H1 (cell line): Measurements from ENCODE around the gene TASP1. TPM values are rescaled to one million over a fixed set of nuclear protein-coding genes. Genes with fewer than 3 reads are reported as not detected.

Experiments
- CTCF ChIA-PET: fragments of 300-600 bp; sonication (Branson Sonifier 250); formaldehyde crosslinking; loops from one replicate; lab custom pipeline; 2021; ENCODE audit not compliant: partially characterized antibody; lab: Charles Lee
- POLR2A ChIA-PET: fragments of 300-600 bp; sonication (Branson Sonifier 250); formaldehyde crosslinking; loops from one replicate; lab custom pipeline; 2021; ENCODE audit warnings: inconsistent platforms; ENCODE audit not compliant: partially characterized antibody; lab: Charles Lee
- DNase-seq, 2 experiments: peaks; one replicate each; pipeline versions ENCODE4 v3.0.0 to v3.0.0-alpha.2; 2010 to 2022; ENCODE audit warnings: low spot score in 2 of 2, low read depth in 1 of 2, mixed read lengths in 1 of 2
- FAIRE-seq: peaks from 2 replicates; lab custom pipeline; 2011; peaks lifted over from hg19 to GRCh38; lab: Jason Lieb, UNC
- H2AFZ ChIP-seq: 2 replicates; pipeline ENCODE4 v1.8.1; 2012; ENCODE audit warnings: low read length, inconsistent platforms
- H2AK5ac ChIP-seq: 2 replicates; pipeline ENCODE4 v1.6.1; 2013; ENCODE audit warnings: low read depth, low read length
- H2BK120ac ChIP-seq: replicated peaks from 2 replicates; pipeline ENCODE3; 2013; ENCODE audit warnings: low read depth, low read length, inconsistent platforms
- H2BK12ac ChIP-seq: 2 replicates; pipeline ENCODE4 v1.6.1; 2013; ENCODE audit warnings: low read depth, low read length
- H2BK15ac ChIP-seq: 2 replicates; pipeline ENCODE4 v1.6.1; 2013; ENCODE audit warnings: low read length
- H2BK20ac ChIP-seq: 2 replicates; pipeline ENCODE4 v1.6.1; 2013; ENCODE audit warnings: low read length
- H2BK5ac ChIP-seq: 2 replicates; pipeline ENCODE4 v1.6.1; 2013; ENCODE audit warnings: low read depth, low read length
- H3K14ac ChIP-seq: 2 replicates; pipeline ENCODE4 v1.6.1; 2013; ENCODE audit warnings: inconsistent platforms; ENCODE audit not compliant: insufficient read length
- H3K18ac ChIP-seq: 2 replicates; pipeline ENCODE4 v1.6.1; 2013; ENCODE audit warnings: low read length; ENCODE audit errors: extremely low read depth
- H3K23ac ChIP-seq: 2 replicates; pipeline ENCODE4 v1.6.1; 2013; ENCODE audit warnings: inconsistent platforms; ENCODE audit not compliant: insufficient read length
- H3K23me2 ChIP-seq: 2 replicates; pipeline ENCODE4 v1.6.1; 2013; ENCODE audit warnings: low read depth, low read length
- H3K27ac ChIP-seq: 2 replicates; pipeline ENCODE4 v1.6.1; 2011; ENCODE audit warnings: low read depth, low read length, inconsistent platforms
- H3K27me3 ChIP-seq, 4 experiments: replicated peaks in 1 of 4; 1 replicate in 1 of 4; 2 replicates in 3 of 4; pipeline versions ENCODE4 v1.6.1 to v1.8.1; 2011 to 2013; ENCODE audit warnings: low read length in 3 of 4, mild to moderate bottlenecking in 3 of 4, inconsistent platforms in 2 of 4, mixed read lengths in 2 of 4, moderate library complexity in 1 of 4; ENCODE audit not compliant: control insufficient read depth in 3 of 4, insufficient read depth in 3 of 4; ENCODE audit errors: extremely low read depth in 1 of 4
- H3K36me3 ChIP-seq, 4 experiments: 2 replicates each; pipeline versions ENCODE4 v1.6.1 to v1.8.1; 2011 to 2013; ENCODE audit warnings: mild to moderate bottlenecking in 4 of 4, low read length in 3 of 4, moderate library complexity in 2 of 4, control low read depth in 1 of 4, inconsistent platforms in 1 of 4; ENCODE audit not compliant: insufficient read depth in 4 of 4, control insufficient read depth in 2 of 4
- H3K4ac ChIP-seq: replicated peaks from 2 replicates; pipeline ENCODE3; 2013; ENCODE audit warnings: low read length, low read depth, mixed read lengths, inconsistent platforms; ENCODE audit not compliant: insufficient read length
- H3K4me1 ChIP-seq, 4 experiments: replicated peaks in 1 of 4; 1 replicate in 1 of 4; 2 replicates in 3 of 4; pipeline versions ENCODE4 v1.6.1 to v1.8.1; 2011 to 2013; ENCODE audit warnings: low read length in 3 of 4, inconsistent platforms in 2 of 4, mixed read lengths in 1 of 4; ENCODE audit not compliant: insufficient read depth in 4 of 4, control insufficient read depth in 3 of 4
- H3K4me2 ChIP-seq, 2 experiments: 2 replicates each; pipeline versions ENCODE4 v1.6.1 to v1.8.1; 2011 to 2013; ENCODE audit warnings: low read depth in 2 of 2, low read length in 2 of 2, control low read depth in 1 of 2, inconsistent platforms in 1 of 2, mild to moderate bottlenecking in 1 of 2; ENCODE audit not compliant: insufficient read depth in 1 of 2
- H3K4me3 ChIP-seq, 4 experiments: fragments of 200-600, 300-600 bp in 1 of 4; sonication (generic), shearing (Covaris generic), sonication (Bioruptor Twin) in 1 of 4; 2 replicates each; pipeline versions ENCODE4 v1.5.1 to v1.8.1; 2011 to 2016; ENCODE audit warnings: low read length in 4 of 4, low read depth in 3 of 4, control low read depth in 2 of 4, inconsistent platforms in 2 of 4, mild to moderate bottlenecking in 2 of 4, mixed read lengths in 1 of 4, moderate library complexity in 1 of 4; ENCODE audit not compliant: insufficient read depth in 2 of 4; ENCODE audit errors: extremely low read depth in 1 of 4
- H3K56ac ChIP-seq: replicated peaks from 2 replicates; pipeline ENCODE3; 2013; ENCODE audit warnings: low read depth, mild to moderate bottlenecking, mixed read lengths, low read length, inconsistent platforms; ENCODE audit not compliant: insufficient read length
- H3K79me1 ChIP-seq: 2 replicates; pipeline ENCODE4 v1.6.1; 2013; ENCODE audit warnings: low read depth, low read length, control low read depth
- H3K79me2 ChIP-seq, 2 experiments: 2 replicates each; pipeline versions ENCODE4 v1.6.1 to v1.8.1; 2012 to 2013; ENCODE audit warnings: low read length in 2 of 2, mild to moderate bottlenecking in 2 of 2, inconsistent platforms in 1 of 2; ENCODE audit not compliant: insufficient read depth in 2 of 2, control insufficient read depth in 1 of 2
- H3K9ac ChIP-seq, 4 experiments: replicated peaks in 1 of 4; 1 replicate in 1 of 4; 2 replicates in 3 of 4; pipeline versions ENCODE4 v1.6.1 to v1.8.1; 2011 to 2013; ENCODE audit warnings: low read depth in 3 of 4, low read length in 3 of 4, control low read depth in 2 of 4, mild to moderate bottlenecking in 2 of 4, moderate library complexity in 2 of 4, inconsistent platforms in 1 of 4; ENCODE audit errors: extremely low read depth in 1 of 4
- H3K9me3 ChIP-seq, 2 experiments: 2 replicates each; pipeline versions ENCODE4 v1.6.1 to v1.8.1; 2012 to 2013; ENCODE audit warnings: mild to moderate bottlenecking in 2 of 2, moderate library complexity in 2 of 2, control low read depth in 1 of 2, inconsistent platforms in 1 of 2, low read depth in 1 of 2, low read length in 1 of 2, mixed read lengths in 1 of 2; ENCODE audit not compliant: insufficient read depth in 2 of 2
- H4K20me1 ChIP-seq, 2 experiments: replicated peaks in 1 of 2; 2 replicates each; pipeline versions ENCODE3 to v1.8.1; 2011 to 2013; ENCODE audit warnings: inconsistent platforms in 2 of 2, low read length in 2 of 2, mild to moderate bottlenecking in 1 of 2; ENCODE audit not compliant: insufficient read depth in 2 of 2, control insufficient read depth in 1 of 2
- H4K5ac ChIP-seq: 2 replicates; pipeline ENCODE4 v1.6.1; 2013; ENCODE audit warnings: low read length, low read depth, mixed read lengths, inconsistent platforms; ENCODE audit not compliant: insufficient read length
- H4K8ac ChIP-seq: 2 replicates; pipeline ENCODE4 v1.8.0; 2013; ENCODE audit warnings: mild to moderate bottlenecking, moderate library complexity, low read length, inconsistent platforms; ENCODE audit not compliant: insufficient read depth; ENCODE audit errors: extremely low read depth
- H4K91ac ChIP-seq: replicated peaks from 2 replicates; pipeline ENCODE3; 2013; ENCODE audit warnings: low read length, mixed read lengths, inconsistent platforms; ENCODE audit not compliant: insufficient read length
- CBX8 ChIP-seq: fragments of 300-800, 300-1000 bp; sonication (generic); IDR thresholded peaks from 2 replicates; pipeline ENCODE4 v1.7.1; 2016; ENCODE audit warnings: low read depth, low read length, borderline replicate concordance
- RNF2 ChIP-seq: fragments of 200-900, 300-1000 bp; sonication (generic); IDR thresholded peaks from 2 replicates; pipeline ENCODE4 v1.7.1; 2016; ENCODE audit warnings: borderline replicate concordance, low read depth, mild to moderate bottlenecking, antibody characterized with exemption, low read length; ENCODE audit not compliant: poor library complexity, severe bottlenecking; ENCODE audit errors: missing control alignments
- RXRA ChIP-seq: IDR thresholded peaks from 2 replicates; pipeline ENCODE4 v1.6.1; 2011; ENCODE audit warnings: low read depth, mild to moderate bottlenecking, low read length, moderate library complexity; ENCODE audit not compliant: insufficient read depth
- SIRT6 ChIP-seq: IDR thresholded peaks from one replicate; pipeline ENCODE4 v1.7.1; 2012; ENCODE audit warnings: low read length, inconsistent platforms
- WGBS, 2 experiments: shearing (Covaris generic) in 1 of 2; methylation state at CpG; one replicate each; pipeline versions ENCODE4 v1.1.6 to v1.1.7; 2013 to 2015; ENCODE audit warnings: low lambda C conversion rate in 2 of 2, mixed read lengths in 2 of 2, inconsistent platforms in 1 of 2, low coverage in 1 of 2, missing lambda C conversion rate in 1 of 2; ENCODE audit not compliant: insufficient replicate concordance in 2 of 2, insufficient coverage in 1 of 2, insufficient read length in 1 of 2; ENCODE audit errors: extremely low coverage in 1 of 2, missing lambda C conversion rate in 1 of 2; 5-methylcytosine and 5-hydroxymethylcytosine counted together
- polyA plus RNA-seq, 7 experiments: library from polyadenylated mRNA; depleted of rRNA in 3 of 7; stranded (reverse) in 5 of 7; unstranded in 2 of 7; fragments of >200 nt in 5 of 7; fragments of 200-250 nt in 2 of 7; gene quantifications; 1 replicate in 5 of 7; 2 replicates in 1 of 7; 4 replicates in 1 of 7; pipeline versions ENCODE4 v1.2.1 to v1.2.3, GENCODE V29; 2011 to 2013; ENCODE audit warnings: missing spikeins in 2 of 7, mixed read lengths in 2 of 7
- total RNA-seq: library from RNA; stranded (reverse); fragmentation: NEBNext Ultra II Directional; extraction: Animal tissue kit (Norgen Biotek cat#: 25700); gene quantifications from 2 replicates; pipeline ENCODE4 v1.2.1, GENCODE V29; 2021
- TF ChIP-seq, protein P1 (sequence below): IDR thresholded peaks from 2 replicates; pipeline ENCODE4 v1.6.1; 2011; ENCODE audit warnings: low read depth, mild to moderate bottlenecking, low read length; ENCODE audit not compliant: insufficient read depth

Gene TASP1
- total and polyA plus RNA-seq, 2 of the 8 experiments (the other 6 are each of a cell fraction or from before 2014, with no cell fraction given) = 4.5 to 10.9 TPM

DNA sequence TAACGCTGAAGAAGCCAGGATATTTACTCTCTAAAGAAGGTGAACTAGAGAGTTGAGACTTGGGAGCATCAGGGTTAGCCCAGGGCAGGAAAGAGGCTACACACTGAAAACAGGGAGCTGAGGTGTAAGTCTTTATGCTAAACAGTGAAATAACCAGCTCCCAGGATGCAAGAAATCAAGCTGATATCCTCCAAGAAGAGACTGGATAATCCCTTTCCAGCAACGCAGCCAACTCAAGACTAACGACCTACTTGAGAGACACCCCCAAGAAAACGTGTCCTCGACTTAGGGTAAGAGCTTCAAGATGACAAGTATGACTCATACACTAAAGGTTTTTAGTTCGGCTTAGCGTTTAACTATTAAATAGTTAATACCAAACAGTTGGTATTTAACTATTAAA, 202.2 kb downstream of the TASP1 start:
- H3K4me1 ChIP-seq = peaks cover 0 to 6% (median 2%) of the 10 kb centered on the region in 4 experiments; a peak in 3 of 7 replicates
- CTCF ChIA-PET = interaction anchor here (1.1 kb wide), 1 partner anchor 22 kb away, joined by 3 read pairs; no protein-coding TSS in a partner anchor
- H2AK5ac ChIP-seq = no peak overlapping the region
- TF ChIP-seq CBX8 (no peak), RNF2 (no peak), RXRA (no peak), SIRT6 (no peak)
- TF ChIP-seq, protein P1, sequence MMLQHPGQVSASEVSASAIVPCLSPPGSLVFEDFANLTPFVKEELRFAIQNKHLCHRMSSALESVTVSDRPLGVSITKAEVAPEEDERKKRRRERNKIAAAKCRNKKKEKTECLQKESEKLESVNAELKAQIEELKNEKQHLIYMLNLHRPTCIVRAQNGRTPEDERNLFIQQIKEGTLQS = no peak
- H4K20me1 ChIP-seq = no peaks in the 10 kb centered on the region
- 93% methylated on average over 7 of the region's 7 CpGs; no CpG with 5 or more reads in 1 of the 2 experiments for WGBS, 2 experiments
- no peak overlapping the region for H3K18ac ChIP-seq
- no peak overlapping the region for H2BK15ac ChIP-seq
- H3K36me3 ChIP-seq = no peaks in the 10 kb centered on the region
- H3K4ac ChIP-seq = no peak overlapping the region
- H3K9me3 ChIP-seq = no peaks in the 10 kb centered on the region; a peak in 1 of 4 replicates
- no peak overlapping the region for H3K14ac ChIP-seq
- H3K9ac ChIP-seq = no peak overlapping the region
- H4K91ac ChIP-seq = no peak overlapping the region
- no peak for DNase-seq
- no peak for FAIRE-seq
- H2BK5ac ChIP-seq = no peak overlapping the region
- H2BK120ac ChIP-seq = no peak overlapping the region
- no peak overlapping the region for H2BK20ac ChIP-seq
- no peak overlapping the region for H4K8ac ChIP-seq
- H2AFZ ChIP-seq = no peak overlapping the region
- H3K4me2 ChIP-seq = no peak overlapping the region
- no peaks in the 10 kb centered on the region for H3K79me1 ChIP-seq
- no peaks in the 10 kb centered on the region for H3K23me2 ChIP-seq
- H3K23ac ChIP-seq = no peak overlapping the region
- no peak overlapping the region for H3K4me3 ChIP-seq
- POLR2A ChIA-PET = no interaction called here
- no peak overlapping the region for H3K56ac ChIP-seq
- H3K27me3 ChIP-seq = peaks cover 0 to 1% (median 0%) of the 10 kb centered on the region in 4 experiments; a peak in 1 of 7 replicates
- H3K79me2 ChIP-seq = no peaks in the 10 kb centered on the region
- no peak overlapping the region for H2BK12ac ChIP-seq
- no peak overlapping the region for H4K5ac ChIP-seq
- H3K27ac ChIP-seq = no peak overlapping the region
